Activated T-helper 2 cell treated with anti-CD3 and anti-CD28 coated beads, Interferon-gamma antibody, Interleukin-2, Interleukin-4, amounts not matched to agents 10 μg/mL and 5 μg/mL and 100 μg/mL, durations not matched to agents 14 hours and 24 hours and 36 hours (primary cell): ENCODE measurements around the gene ABCB8. TPM values are rescaled to one million over a fixed set of nuclear protein-coding genes. Genes with fewer than 3 reads are reported as not detected.

ENCODE experiments used
- DNase-seq: peaks from one replicate; pipeline ENCODE4 v3.0.0; 2021; ENCODE audit warnings: low spot score
- H3K27ac Mint-ChIP-seq: one replicate; pipeline ENCODE4 v1.8.0; 2021; ENCODE audit warnings: mixed read lengths
- H3K27me3 Mint-ChIP-seq: one replicate; pipeline ENCODE4 v1.8.0; 2021; ENCODE audit warnings: low read depth, mixed read lengths
- H3K36me3 Mint-ChIP-seq: one replicate; pipeline ENCODE4 v1.8.0; 2021; ENCODE audit warnings: low read depth, mixed read lengths
- H3K4me1 Mint-ChIP-seq: one replicate; pipeline ENCODE4 v1.8.0; 2021; ENCODE audit warnings: low read depth, mixed read lengths
- H3K4me3 Mint-ChIP-seq: one replicate; pipeline ENCODE4 v1.8.0; 2021; ENCODE audit warnings: low read depth, mild to moderate bottlenecking, moderate library complexity, mixed read lengths
- H3K9me3 Mint-ChIP-seq: one replicate; pipeline ENCODE4 v1.8.0; 2021; ENCODE audit warnings: mixed read lengths
- intact Hi-C: fragments of 100-400 bp; cut with micrococcal nuclease; formaldehyde crosslinking; loops from one replicate; pipeline ENCODE4 v1.15.1; 2023
- total RNA-seq: library from RNA; stranded (reverse); gene quantifications from 2 replicates; pipeline ENCODE4 v1.2.3, GENCODE V29; 2022

Gene ABCB8
- total RNA-seq, 1 donor from 2014 or later = 59.6 TPM

GRCh38 chr7:151080522-151081169, 52.4 kb downstream of the ABCB8 start, which contains the start of gene FASTK:
Gene FASTK, minus strand, starts transcription at chr7:151080809. Its CDS starts 43 bp downstream, at chr7:151080766.
- no peaks in the 10 kb centered on the region for H3K9me3 Mint-ChIP-seq
- H3K4me1 Mint-ChIP-seq = peaks cover 22% of the 10 kb centered on the region
- H3K4me3 Mint-ChIP-seq = peak within 1 kb of the TSS; percentile 94
- DNase-seq = peak; percentile 86
- intact Hi-C loops = loop anchor here (1.0 to 10.0 kb wide), 2 partner anchors 22 to 144 kb away; partner anchors contain the start of gene ABCF2
- peaks cover 30% of the 10 kb centered on the region for H3K36me3 Mint-ChIP-seq
- H3K27ac Mint-ChIP-seq = peak within 1 kb of the TSS; percentile 75
- peaks cover 6% of the 10 kb centered on the region for H3K27me3 Mint-ChIP-seq

- Mint-ChIP-seq H3K4me1 (peaks cover 22% of the 10 kb centered on the region), H3K4me3 (peak overlapping the region; percentile 94), H3K9me3 (no peaks in the 10 kb centered on the region), H3K36me3 (peaks cover 22% of the 10 kb centered on the region), H3K27ac (no peak overlapping the region), H3K27me3 (peaks cover 6% of the 10 kb centered on the region)
- no peak for DNase-seq
- intact Hi-C loops = loop anchor here (10.0 kb wide), 1 partner anchor 143 kb away; the partner anchor contains the start of gene ABCF2
These were observed 53.2 kb downstream of the ABCB8 start for GRCh38 chr7:151081170-151082101.

GRCh38 chr7:151082141-151083070, 54.2 kb downstream of the ABCB8 start:
- Mint-ChIP-seq H3K4me3 (peak overlapping the region; percentile 94), H3K27ac (peak overlapping the region; percentile 86), H3K4me1 (peaks cover 22% of the 10 kb centered on the region), H3K9me3 (no peaks in the 10 kb centered on the region), H3K27me3 (peaks cover 6% of the 10 kb centered on the region), H3K36me3 (peaks cover 21% of the 10 kb centered on the region)
- intact Hi-C loops = loop anchor here (1.0 to 10.0 kb wide), 2 partner anchors 54 to 142 kb away; partner anchors contain the start of genes ABCB8 and ABCF2
- no peak for DNase-seq

GRCh38 chr7:151083071-151083823, 55.0 kb downstream of the ABCB8 start, which contains the start of gene TMUB1:
Gene TMUB1, minus strand, starts transcription at chr7:151083493. Its CDS starts 930 bp downstream, at chr7:151082563.
- intact Hi-C loops = loop anchor here (1.0 to 10.0 kb wide), 2 partner anchors 55 to 142 kb away; partner anchors contain the start of genes ABCB8 and ABCF2
- H3K4me3 Mint-ChIP-seq = peak within 1 kb of the TSS; percentile 94
- H3K9me3 Mint-ChIP-seq = no peaks in the 10 kb centered on the region
- peak; percentile 76 for DNase-seq
- peaks cover 6% of the 10 kb centered on the region for H3K27me3 Mint-ChIP-seq
- H3K4me1 Mint-ChIP-seq = peaks cover 26% of the 10 kb centered on the region
- H3K36me3 Mint-ChIP-seq = peaks cover 17% of the 10 kb centered on the region
- peak within 1 kb of the TSS; percentile 86 for H3K27ac Mint-ChIP-seq

- peaks cover 26% of the 10 kb centered on the region for H3K4me1 Mint-ChIP-seq
- no peaks in the 10 kb centered on the region for H3K9me3 Mint-ChIP-seq
- H3K27ac Mint-ChIP-seq = peak overlapping the region; percentile 6
- DNase-seq = no peak
- intact Hi-C loops = loop anchor here (1.0 to 10.0 kb wide), 2 partner anchors 55 to 141 kb away; partner anchors contain the start of genes ABCB8 and ABCF2
- peaks cover 15% of the 10 kb centered on the region for H3K36me3 Mint-ChIP-seq
- peaks cover 6% of the 10 kb centered on the region for H3K27me3 Mint-ChIP-seq
- peak overlapping the region; percentile 70 for H3K4me3 Mint-ChIP-seq
These were observed 55.5 kb downstream of the ABCB8 start for GRCh38 chr7:151083824-151084160.

- peaks cover 9% of the 10 kb centered on the region for H3K36me3 Mint-ChIP-seq
- peak overlapping the region; percentile 78 for H3K27ac Mint-ChIP-seq
- no peak for DNase-seq
- H3K27me3 Mint-ChIP-seq = peaks cover 8% of the 10 kb centered on the region
- H3K4me1 Mint-ChIP-seq = peaks cover 24% of the 10 kb centered on the region
- intact Hi-C loops = loop anchor here (5.0 to 10.0 kb wide), 2 partner anchors 139 to 418 kb away; partner anchors contain the start of gene ABCF2
- H3K9me3 Mint-ChIP-seq = no peaks in the 10 kb centered on the region
- peak overlapping the region; percentile 86 for H3K4me3 Mint-ChIP-seq
These were observed 57.1 kb downstream of the ABCB8 start for GRCh38 chr7:151085329-151085690.

GRCh38 chr7:151085691-151086620, 57.7 kb downstream of the ABCB8 start, which contains the start of gene AGAP3:
Gene AGAP3, plus strand, starts transcription at chr7:151086475. Its CDS starts 267 bp downstream, at chr7:151086742.
- intact Hi-C loops = loop anchor here (5.0 to 10.0 kb wide), 2 partner anchors 139 to 419 kb away; partner anchors contain the start of gene ABCF2
- H3K4me3 Mint-ChIP-seq = peak within 1 kb of the TSS; percentile 87
- H3K9me3 Mint-ChIP-seq = no peaks in the 10 kb centered on the region

GRCh38 chr7:151086802-151087244, 58.6 kb downstream of the ABCB8 start:
- peak overlapping the region; percentile 79 for H3K27ac Mint-ChIP-seq
- peaks cover 8% of the 10 kb centered on the region for H3K27me3 Mint-ChIP-seq
- peak overlapping the region; percentile 87 for H3K4me3 Mint-ChIP-seq
- H3K36me3 Mint-ChIP-seq = peaks cover 9% of the 10 kb centered on the region
- peaks cover 24% of the 10 kb centered on the region for H3K4me1 Mint-ChIP-seq
- peak; percentile 28 for DNase-seq
- no peaks in the 10 kb centered on the region for H3K9me3 Mint-ChIP-seq
- intact Hi-C loops = loop anchor here (5.0 to 10.0 kb wide), 2 partner anchors 138 to 420 kb away; partner anchors contain the start of gene ABCF2

More at GRCh38 chr7:151085691-151086620, 57.7 kb downstream of the ABCB8 start, which contains the start of gene AGAP3:
- Mint-ChIP-seq H3K4me1 (peaks cover 24% of the 10 kb centered on the region), H3K27me3 (peaks cover 8% of the 10 kb centered on the region), H3K36me3 (peaks cover 9% of the 10 kb centered on the region), H3K27ac (peak within 1 kb of the TSS; percentile 79)
- DNase-seq = peak; percentile 46

- intact Hi-C loops = loop anchor here (1.0 to 10.0 kb wide), 3 partner anchors 24 to 420 kb away; partner anchors contain the start of gene ABCF2
- no peak for DNase-seq
- Mint-ChIP-seq H3K4me3 (peak overlapping the region; percentile 87), H3K4me1 (peaks cover 23% of the 10 kb centered on the region), H3K27me3 (peaks cover 8% of the 10 kb centered on the region), H3K36me3 (peaks cover 9% of the 10 kb centered on the region), H3K9me3 (no peaks in the 10 kb centered on the region), H3K27ac (peak overlapping the region; percentile 58)
These were observed 59.2 kb downstream of the ABCB8 start for GRCh38 chr7:151087245-151088018.
